ENCODE data around the gene C12orf54.
"Not testable (repeated sequence)": the region's sequence is repeated elsewhere in the genome, so short reads cannot be mapped to it uniquely, and the experiment has no call there.

The C12orf54 gene

GRCh38 chr12:48482198-48482597, at the start of gene C12orf54:
Gene C12orf54, plus strand, starts transcription at chr12:48482498. Its CDS starts 799 bp downstream, at chr12:48483297.
- no peak for DNase-seq

- DNase-seq: not testable (repeated sequence)
These were observed 48.3 kb upstream of the C12orf54 start for GRCh38 chr12:48434016-48434415.

- no peak for DNase-seq
These were observed 41.2 kb upstream of the C12orf54 start for GRCh38 chr12:48441069-48441468.

GRCh38 chr12:48442179-48442847, 40.0 kb upstream of the C12orf54 start:
- no peak for DNase-seq

- DNase-seq: no peak
These were observed 36.8 kb upstream of the C12orf54 start for GRCh38 chr12:48445538-48445937.

- no peak for DNase-seq
These were observed 36.0 kb upstream of the C12orf54 start for GRCh38 chr12:48446161-48446776.

- DNase-seq: no peak
These were observed 34.5 kb upstream of the C12orf54 start for GRCh38 chr12:48447755-48448154.

GRCh38 chr12:48451372-48451771, 30.9 kb upstream of the C12orf54 start:
- DNase-seq: no peak

- not testable (repeated sequence) for DNase-seq
These were observed 29.3 kb upstream of the C12orf54 start for GRCh38 chr12:48452961-48453360.

- no peak for DNase-seq
These were observed 27.6 kb upstream of the C12orf54 start for GRCh38 chr12:48454667-48455066.

GRCh38 chr12:48455116-48455515, 27.2 kb upstream of the C12orf54 start:
- DNase-seq: no peak

GRCh38 chr12:48459259-48459658, 23.0 kb upstream of the C12orf54 start:
- DNase-seq: no peak

- not testable (repeated sequence) for DNase-seq
These were observed 13.3 kb upstream of the C12orf54 start for GRCh38 chr12:48469027-48469426.

GRCh38 chr12:48472259-48472658, 10.0 kb upstream of the C12orf54 start, which contains the start of gene ANP32D:
Gene ANP32D, plus strand, starts transcription at chr12:48472559. Its CDS starts 106 bp downstream, at chr12:48472665.
- DNase-seq: no peak

GRCh38 chr12:48473061-48473460, 9.2 kb upstream of the C12orf54 start:
- no peak for DNase-seq

GRCh38 chr12:48474497-48474896, 7.8 kb upstream of the C12orf54 start:
- DNase-seq: not testable (repeated sequence)

GRCh38 chr12:48482930-48483329, 632 bp downstream of the C12orf54 start:
- no peak for DNase-seq

- DNase-seq: no peak
These were observed 4.0 kb downstream of the C12orf54 start for GRCh38 chr12:48486261-48486660.

- no peak for DNase-seq
These were observed 4.4 kb downstream of the C12orf54 start for GRCh38 chr12:48486679-48487078.

GRCh38 chr12:48489012-48489411, 6.7 kb downstream of the C12orf54 start:
- DNase-seq: no peak

- DNase-seq: not testable (repeated sequence)
These were observed 7.2 kb downstream of the C12orf54 start for GRCh38 chr12:48489456-48489855.

- DNase-seq: not testable (repeated sequence)
These were observed 18.0 kb downstream of the C12orf54 start for GRCh38 chr12:48500281-48500680.

- DNase-seq: not testable (repeated sequence)
These were observed 24.5 kb downstream of the C12orf54 start for GRCh38 chr12:48506836-48507235.

- DNase-seq: no peak
These were observed 26.7 kb downstream of the C12orf54 start for GRCh38 chr12:48508987-48509386.

- no peak for DNase-seq
These were observed 27.8 kb downstream of the C12orf54 start for GRCh38 chr12:48510111-48510510.

All from activated CD4-positive, CD25-positive, alpha-beta regulatory T cell (primary cell).